ENCODE data around the gene OR3A1. TPM values are rescaled to one million over a fixed set of nuclear protein-coding genes. Genes with fewer than 3 reads are reported as not detected.

OR3A1 gene
- total RNA-seq, 1 experiment from 2014 or later, result not detected

DNA sequence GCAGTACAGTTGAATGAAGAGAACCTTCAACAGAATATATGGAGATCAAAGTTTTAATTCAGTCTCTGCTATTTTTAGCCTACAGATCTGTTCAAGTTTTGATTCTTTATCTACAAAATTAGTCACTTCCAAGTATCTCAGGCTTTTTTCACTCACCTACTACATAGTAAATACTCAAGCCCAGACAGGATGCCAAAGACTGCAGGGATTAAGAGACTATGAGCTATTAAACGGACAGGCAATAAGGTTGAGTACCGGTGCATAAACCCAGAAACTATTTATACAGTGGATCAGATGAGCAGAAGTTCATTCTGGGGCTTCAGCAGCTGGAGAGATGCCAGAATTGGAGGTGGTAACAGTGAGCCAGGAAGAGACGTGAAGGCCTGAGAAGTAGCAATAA is 18.7 kb upstream of the OR3A1 start:
- DNase-seq (ENCODE audit: low read depth, low spot score), result no peak
- ChIA-PET CTCF (no interaction called here), RAD21 (ENCODE audit: low non-redundant PET in 1 of 2, low total read pairs in 2 of 2, uncharacterized antibody in 2 of 2, unreplicated experiment in 2 of 2) (no interaction called here)

More for the DNA sequence above, 18.7 kb upstream of the OR3A1 start:
- Histone ChIP-seq H3K27me3 (ENCODE audit: insufficient read depth, low read length) (peaks cover 46% of the 10 kb centered on the region), H3K79me2 (ENCODE audit: insufficient read depth, low read length) (no peaks in the 10 kb centered on the region), H2AFZ (ENCODE audit: low read depth, low read length, poor library complexity, severe bottlenecking) (no peak overlapping the region), H4K20me1 (ENCODE audit: insufficient read depth) (no peaks in the 10 kb centered on the region), H3K36me3 (ENCODE audit: control insufficient read depth in 1 of 2, insufficient read depth in 2 of 2, low read length in 2 of 2) (no peaks in the 10 kb centered on the region), H3K9me2 (ENCODE audit: insufficient read depth) (no peaks in the 10 kb centered on the region), H3K27ac (ENCODE audit: low read depth, low read length) (no peak overlapping the region), H3K4me3 (replicated peaks in 1 of 2; ENCODE audit: low read depth in 1 of 2, low read length in 2 of 2) (no peak overlapping the region), H3K9me3 (ENCODE audit: control insufficient read depth in 1 of 2, insufficient read depth in 1 of 2, low read depth in 1 of 2, low read length in 2 of 2) (no peaks in the 10 kb centered on the region), H3K4me1 (ENCODE audit: control insufficient read depth in 1 of 2, insufficient read depth in 2 of 2, low read length in 2 of 2) (no peaks in the 10 kb centered on the region), H3K9ac (ENCODE audit: low read length) (no peak overlapping the region), H3K4me2 (ENCODE audit: low read length) (no peak overlapping the region)
- POLR2A ChIA-PET, result no interaction called here
- intact Hi-C loops (cut with micrococcal nuclease), result no loop called here
- no peak for ATAC-seq
- TF ChIP-seq CBX3 (IDR thresholded peaks at IDR 0.05; ENCODE audit: low read depth) (no peak), POLR2AphosphoS5 (IDR thresholded peaks at IDR 0.05; ENCODE audit: low read depth, low read length) (no peak), JUND (IDR thresholded peaks at IDR 0.05) (no peak), EZH2phosphoT487 (IDR thresholded peaks at IDR 0.05; ENCODE audit: borderline replicate concordance) (no peak), SIN3A (IDR thresholded peaks at IDR 0.05; ENCODE audit: low read depth) (no peak), RAD21 (IDR thresholded peaks at IDR 0.05; ENCODE audit: low read depth) (no peak), EGR1 (IDR thresholded peaks at IDR 0.05; ENCODE audit: low read depth) (no peak), ZNF274 (IDR thresholded peaks at IDR 0.05; ENCODE audit: low read depth, low read length) (no peak), EZH2 (IDR thresholded peaks at IDR 0.05) (no peak), FOSL1 (IDR thresholded peaks at IDR 0.05; ENCODE audit: low read depth) (no peak), CEBPB (IDR thresholded peaks at IDR 0.05; ENCODE audit: low read depth) (no peak), YY1 (IDR thresholded peaks at IDR 0.05; ENCODE audit: extremely low read depth, insufficient replicate concordance, low read depth, low read length) (no peak), ELF1 (IDR thresholded peaks at IDR 0.05; ENCODE audit: borderline replicate concordance, low read depth) (no peak), SRF (IDR thresholded peaks at IDR 0.05; ENCODE audit: low read depth) (no peak)
- TF ChIP-seq, protein P1, sequence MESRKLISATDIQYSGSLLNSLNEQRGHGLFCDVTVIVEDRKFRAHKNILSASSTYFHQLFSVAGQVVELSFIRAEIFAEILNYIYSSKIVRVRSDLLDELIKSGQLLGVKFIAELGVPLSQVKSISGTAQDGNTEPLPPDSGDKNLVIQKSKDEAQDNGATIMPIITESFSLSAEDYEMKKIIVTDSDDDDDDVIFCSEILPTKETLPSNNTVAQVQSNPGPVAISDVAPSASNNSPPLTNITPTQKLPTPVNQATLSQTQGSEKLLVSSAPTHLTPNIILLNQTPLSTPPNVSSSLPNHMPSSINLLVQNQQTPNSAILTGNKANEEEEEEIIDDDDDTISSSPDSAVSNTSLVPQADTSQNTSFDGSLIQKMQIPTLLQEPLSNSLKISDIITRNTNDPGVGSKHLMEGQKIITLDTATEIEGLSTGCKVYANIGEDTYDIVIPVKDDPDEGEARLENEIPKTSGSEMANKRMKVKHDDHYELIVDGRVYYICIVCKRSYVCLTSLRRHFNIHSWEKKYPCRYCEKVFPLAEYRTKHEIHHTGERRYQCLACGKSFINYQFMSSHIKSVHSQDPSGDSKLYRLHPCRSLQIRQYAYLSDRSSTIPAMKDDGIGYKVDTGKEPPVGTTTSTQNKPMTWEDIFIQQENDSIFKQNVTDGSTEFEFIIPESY (IDR thresholded peaks at IDR 0.05; ENCODE audit: extremely low read depth, insufficient replicate concordance, low read length), result no peak
- TF ChIP-seq, protein P2, sequence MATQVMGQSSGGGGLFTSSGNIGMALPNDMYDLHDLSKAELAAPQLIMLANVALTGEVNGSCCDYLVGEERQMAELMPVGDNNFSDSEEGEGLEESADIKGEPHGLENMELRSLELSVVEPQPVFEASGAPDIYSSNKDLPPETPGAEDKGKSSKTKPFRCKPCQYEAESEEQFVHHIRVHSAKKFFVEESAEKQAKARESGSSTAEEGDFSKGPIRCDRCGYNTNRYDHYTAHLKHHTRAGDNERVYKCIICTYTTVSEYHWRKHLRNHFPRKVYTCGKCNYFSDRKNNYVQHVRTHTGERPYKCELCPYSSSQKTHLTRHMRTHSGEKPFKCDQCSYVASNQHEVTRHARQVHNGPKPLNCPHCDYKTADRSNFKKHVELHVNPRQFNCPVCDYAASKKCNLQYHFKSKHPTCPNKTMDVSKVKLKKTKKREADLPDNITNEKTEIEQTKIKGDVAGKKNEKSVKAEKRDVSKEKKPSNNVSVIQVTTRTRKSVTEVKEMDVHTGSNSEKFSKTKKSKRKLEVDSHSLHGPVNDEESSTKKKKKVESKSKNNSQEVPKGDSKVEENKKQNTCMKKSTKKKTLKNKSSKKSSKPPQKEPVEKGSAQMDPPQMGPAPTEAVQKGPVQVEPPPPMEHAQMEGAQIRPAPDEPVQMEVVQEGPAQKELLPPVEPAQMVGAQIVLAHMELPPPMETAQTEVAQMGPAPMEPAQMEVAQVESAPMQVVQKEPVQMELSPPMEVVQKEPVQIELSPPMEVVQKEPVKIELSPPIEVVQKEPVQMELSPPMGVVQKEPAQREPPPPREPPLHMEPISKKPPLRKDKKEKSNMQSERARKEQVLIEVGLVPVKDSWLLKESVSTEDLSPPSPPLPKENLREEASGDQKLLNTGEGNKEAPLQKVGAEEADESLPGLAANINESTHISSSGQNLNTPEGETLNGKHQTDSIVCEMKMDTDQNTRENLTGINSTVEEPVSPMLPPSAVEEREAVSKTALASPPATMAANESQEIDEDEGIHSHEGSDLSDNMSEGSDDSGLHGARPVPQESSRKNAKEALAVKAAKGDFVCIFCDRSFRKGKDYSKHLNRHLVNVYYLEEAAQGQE (IDR thresholded peaks at IDR 0.05; ENCODE audit: low read depth), result no peak
- TF ChIP-seq, protein P3, sequence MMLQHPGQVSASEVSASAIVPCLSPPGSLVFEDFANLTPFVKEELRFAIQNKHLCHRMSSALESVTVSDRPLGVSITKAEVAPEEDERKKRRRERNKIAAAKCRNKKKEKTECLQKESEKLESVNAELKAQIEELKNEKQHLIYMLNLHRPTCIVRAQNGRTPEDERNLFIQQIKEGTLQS (IDR thresholded peaks at IDR 0.05), result no peak
- BruUV-seq (replicated peaks), result no TSS peak

Data from HCT116 (cell line).